HepG2 (cell line): Measurements from ENCODE around the gene THADA. TPM values are rescaled to one million over a fixed set of nuclear protein-coding genes. Genes with fewer than 3 reads are reported as not detected.

Experiments used
- ARNT ChIP-seq: fragments of 450-650 bp; IDR thresholded peaks from 2 replicates; pipeline ENCODE4 v1.6.1; 2017
- CBX1 ChIP-seq: IDR thresholded peaks from one replicate; pipeline ENCODE4 v1.6.1; 2016; ENCODE audit warnings: antibody characterized with exemption, low read depth
- ETV5 ChIP-seq: IDR thresholded peaks from 2 replicates; pipeline ENCODE4 v1.6.1; 2018; ENCODE audit warnings: missing biosample characterization, missing genetic modification reagents, inconsistent platforms, borderline replicate concordance
- FOXO1 ChIP-seq: sonication (generic); formaldehyde crosslinking; IDR thresholded peaks from 2 replicates; pipeline ENCODE4 v1.4.0; 2020; ENCODE audit warnings: missing genetic modification reagents
- MBD4 ChIP-seq: IDR thresholded peaks from 2 replicates; pipeline ENCODE4 v1.6.1; 2012; ENCODE audit warnings: low read length, inconsistent platforms, borderline replicate concordance
- MYNN ChIP-seq: sonication (generic); formaldehyde crosslinking; IDR thresholded peaks from 2 replicates; pipeline ENCODE4 v1.4.0; 2020; ENCODE audit warnings: mild to moderate bottlenecking, low read depth, missing genetic modification reagents
- MZF1 ChIP-seq: sonication (generic); formaldehyde crosslinking; IDR thresholded peaks from 2 replicates; pipeline ENCODE4 v1.8.1; 2023; ENCODE audit warnings: mild to moderate bottlenecking, missing genetic modification reagents, borderline replicate concordance
- PHF21A ChIP-seq: sonication (generic); formaldehyde crosslinking; IDR thresholded peaks from 2 replicates; pipeline ENCODE4 v1.5.0; 2020; ENCODE audit warnings: mild to moderate bottlenecking, missing genetic modification reagents
- RBFOX2 ChIP-seq: fragments of 200-400 bp; formaldehyde crosslinking; IDR thresholded peaks from 2 replicates; pipeline ENCODE4 v1.6.1; 2017; ENCODE audit warnings: low read depth, mild to moderate bottlenecking, low read length
- RFXAP ChIP-seq: sonication (generic); formaldehyde crosslinking; IDR thresholded peaks from 2 replicates; pipeline ENCODE4 v1.4.0; 2020; ENCODE audit warnings: missing genetic modification reagents, borderline replicate concordance
- SATB2 ChIP-seq: sonication (generic); formaldehyde crosslinking; IDR thresholded peaks from 2 replicates; pipeline ENCODE4 v1.5.0; 2020; ENCODE audit warnings: missing genetic modification reagents
- SMAD1 ChIP-seq: sonication (generic); formaldehyde crosslinking; IDR thresholded peaks from 2 replicates; pipeline ENCODE4 v1.4.0; 2020; ENCODE audit warnings: missing genetic modification reagents, low read depth, mild to moderate bottlenecking, borderline replicate concordance
- SNAPC4 ChIP-seq: sonication (generic); formaldehyde crosslinking; IDR thresholded peaks from 2 replicates; pipeline ENCODE4 v1.4.0; 2020; ENCODE audit warnings: mild to moderate bottlenecking, missing genetic modification reagents
- ZBTB33 ChIP-seq: sonication (generic); formaldehyde crosslinking; IDR thresholded peaks from 2 replicates; pipeline ENCODE4 v1.4.0; 2020; ENCODE audit warnings: missing genetic modification reagents
- ZBTB38 ChIP-seq: sonication (generic); formaldehyde crosslinking; IDR thresholded peaks from 2 replicates; pipeline ENCODE4 v1.5.1; 2020; ENCODE audit warnings: mild to moderate bottlenecking, missing genetic modification reagents
- ZNF451 ChIP-seq: sonication (generic); formaldehyde crosslinking; IDR thresholded peaks from 2 replicates; pipeline ENCODE4 v1.5.0; 2020; ENCODE audit warnings: mild to moderate bottlenecking, missing genetic modification reagents
- ZNF501 ChIP-seq: sonication (generic); formaldehyde crosslinking; IDR thresholded peaks from 2 replicates; pipeline ENCODE4 v1.5.1; 2020; ENCODE audit warnings: mild to moderate bottlenecking, moderate library complexity, missing genetic modification reagents
- ZNF580 ChIP-seq: IDR thresholded peaks from 2 replicates; pipeline ENCODE4 v1.6.1; 2016; ENCODE audit warnings: low read depth, borderline replicate concordance
- ZNF703 ChIP-seq: sonication (generic); formaldehyde crosslinking; IDR thresholded peaks from 2 replicates; pipeline ENCODE4 v1.5.1; 2020; ENCODE audit warnings: missing genetic modification reagents, mild to moderate bottlenecking, moderate library complexity, borderline replicate concordance
- ZNF747 ChIP-seq: sonication (generic); formaldehyde crosslinking; IDR thresholded peaks from 2 replicates; pipeline ENCODE4 v1.8.1; 2023; ENCODE audit warnings: missing genetic modification reagents, mild to moderate bottlenecking, borderline replicate concordance
- ZNF776 ChIP-seq: sonication (generic); formaldehyde crosslinking; IDR thresholded peaks from 2 replicates; pipeline ENCODE4 v1.4.0; 2020; ENCODE audit warnings: mild to moderate bottlenecking, missing genetic modification reagents
- ZNF781 ChIP-seq: sonication (generic); formaldehyde crosslinking; IDR thresholded peaks from 2 replicates; pipeline ENCODE4 v1.5.1; 2020; ENCODE audit warnings: borderline replicate concordance, mild to moderate bottlenecking, missing genetic modification reagents; ENCODE audit errors: not compliant biosample characterization
- ZNF782 ChIP-seq: sonication (generic); formaldehyde crosslinking; IDR thresholded peaks from 2 replicates; pipeline ENCODE4 v1.4.0; 2020; ENCODE audit warnings: missing genetic modification reagents, mild to moderate bottlenecking, borderline replicate concordance
- polyA plus RNA-seq, 8 experiments: library from polyadenylated mRNA; depleted of rRNA in 3 of 8; stranded (reverse) in 7 of 8; unstranded in 1 of 8; fragments of >200 nt; fragmentation: Illumina TruSeq in 4 of 8; extraction: Trizol in 4 of 8; gene quantifications; 2 replicates each; pipeline versions ENCODE4 v1.2.1 to v1.2.3, GENCODE V29; 2011 to 2016; ENCODE audit warnings: low read depth in 4 of 8, missing spikeins in 1 of 8, mixed read lengths in 1 of 8; ENCODE audit not compliant: insufficient read depth in 1 of 8
- total RNA-seq, 5 experiments: library from RNA; depleted of rRNA; stranded (reverse); fragments of >200 nt; fragmentation: Illumina TruSeq; extraction: Trizol; gene quantifications; 2 replicates each; pipeline ENCODE4 v1.2.3, GENCODE V29; 2016; ENCODE audit warnings: low read depth in 1 of 5

Gene THADA
- total and polyA plus RNA-seq, 2 of the 13 experiments (the other 11 are each of a cell fraction or from before 2014, with no cell fraction given), result 12.7 to 21.7 TPM

GRCh38 chr2:43292851-43293743 is 302.7 kb downstream of the THADA start (continued):
- TF ChIP-seq ZNF580 (no peak), ZNF781 (CRISPR knock-in tag) (peak; percentile 62), MYNN (CRISPR knock-in tag) (no peak), ZNF776 (CRISPR knock-in tag) (no peak), ZNF501 (CRISPR knock-in tag) (no peak), RFXAP (no peak), ZBTB33 (CRISPR knock-in tag) (peak; percentile 31; the same call in 1 of the 2 replicates), SMAD1 (no peak), ETV5 (CRISPR knock-in tag) (no peak), FOXO1 (CRISPR knock-in tag) (no peak), RBFOX2 (0 out of 2 replicates have a peak, but pooled peaks have one; percentile 32), SATB2 (peak; percentile 10; the same call in 1 of the 2 replicates), ZNF451 (0 out of 2 replicates have a peak, but pooled peaks have one; percentile 48), MBD4 (no peak), PHF21A (CRISPR knock-in tag) (no peak), ZNF747 (0 out of 2 replicates have a peak, but pooled peaks have one; percentile 3), ZNF703 (CRISPR knock-in tag) (no peak), ZBTB38 (CRISPR knock-in tag) (peak; percentile 88; the same call in 1 of the 2 replicates), SNAPC4 (CRISPR knock-in tag) (no peak), MZF1 (no peak), ZNF782 (CRISPR knock-in tag) (no peak), ARNT (no peak), CBX1 (no peak)
